Endothelial cell of umbilical vein (primary cell): ENCODE results near the gene OPA1. TPM values are rescaled to one million over a fixed set of nuclear protein-coding genes. Genes with fewer than 3 reads are reported as not detected.

Experiments
- BruUV-seq: library from RNA; stranded (reverse); fragments of 400-500 nt; replicated peaks from 2 replicates; lab custom pipeline; 2021; lab: Mats Ljungman, UMichigan
- CTCF ChIA-PET: fragments of 300-600, 350-600 bp; sonication (Branson Sonifier 250); formaldehyde crosslinking; loops from one replicate; lab custom pipeline; 2021; ENCODE audit warnings: antibody characterized with exemption, inconsistent platforms; lab: Charles Lee
- POLR2A ChIA-PET: fragments of 300-600, 350-600 bp; sonication (Branson Sonifier 250); formaldehyde crosslinking; loops from one replicate; lab custom pipeline; 2021; ENCODE audit warnings: antibody characterized with exemption, inconsistent platforms; lab: Charles Lee
- DNase-seq: peaks from one replicate; pipeline ENCODE4 v3.0.0-alpha.2; 2011; ENCODE audit warnings: low read depth, low spot score
- FAIRE-seq: peaks from 2 replicates; lab custom pipeline; 2011; peaks lifted over from hg19 to GRCh38; lab: Jason Lieb, UNC
- H2AFZ ChIP-seq: 2 replicates; pipeline ENCODE4 v1.6.0; 2012; ENCODE audit warnings: low read depth, low read length, control low read depth, inconsistent platforms
- H3K27ac ChIP-seq: 2 replicates; pipeline ENCODE4 v1.5.1; 2011; ENCODE audit warnings: low read depth, mild to moderate bottlenecking, control low read depth, low read length, moderate library complexity; ENCODE audit not compliant: insufficient read depth
- H3K27me3 ChIP-seq, 2 experiments: 2 replicates each; pipeline versions ENCODE4 v1.6.0 to v1.6.1; 2011; ENCODE audit warnings: low read length in 2 of 2, mixed read lengths in 1 of 2; ENCODE audit not compliant: control insufficient read depth in 2 of 2, insufficient read depth in 2 of 2
- H3K36me3 ChIP-seq, 2 experiments: 2 replicates in 1 of 2; 3 replicates in 1 of 2; pipeline ENCODE4 v1.5.1; 2011; ENCODE audit warnings: low read length in 2 of 2, mild to moderate bottlenecking in 1 of 2, moderate library complexity in 1 of 2; ENCODE audit not compliant: control insufficient read depth in 2 of 2, insufficient read depth in 2 of 2; ENCODE audit errors: extremely low read depth in 1 of 2
- H3K4me1 ChIP-seq: 3 replicates; pipeline ENCODE4 v1.5.1; 2011; ENCODE audit warnings: mild to moderate bottlenecking, low read length; ENCODE audit not compliant: control insufficient read depth, insufficient read depth; ENCODE audit errors: extremely low read depth
- H3K4me2 ChIP-seq: 2 replicates; pipeline ENCODE4 v1.6.1; 2011; ENCODE audit warnings: low read length, control low read depth, mixed read lengths; ENCODE audit not compliant: insufficient read depth
- H3K4me3 ChIP-seq, 3 experiments: fragments of 200-600 bp in 1 of 3; sonication (generic), shearing (Covaris generic) in 1 of 3; replicated peaks in 1 of 3; 2 replicates each; pipeline ENCODE4 v1.5.1; 2011 to 2016; ENCODE audit warnings: control low read depth in 3 of 3, low read length in 3 of 3, mild to moderate bottlenecking in 2 of 3, inconsistent platforms in 1 of 3, low read depth in 1 of 3, moderate library complexity in 1 of 3; ENCODE audit not compliant: insufficient read depth in 1 of 3
- H3K79me2 ChIP-seq: 2 replicates; pipeline ENCODE4 v1.6.0; 2012; ENCODE audit warnings: low read length, inconsistent platforms; ENCODE audit not compliant: control insufficient read depth, insufficient read depth
- H3K9ac ChIP-seq: replicated peaks from 2 replicates; pipeline ENCODE3; 2011; ENCODE audit warnings: low read length, control low read depth; ENCODE audit not compliant: insufficient read depth; ENCODE audit errors: extremely low read depth
- H3K9me1 ChIP-seq: replicated peaks from 3 replicates; pipeline ENCODE4 v1.6.0; 2011; ENCODE audit warnings: mild to moderate bottlenecking, low read length; ENCODE audit not compliant: control insufficient read depth, insufficient read depth; ENCODE audit errors: extremely low read depth
- H3K9me3 ChIP-seq: replicated peaks from 2 replicates; pipeline ENCODE4 v1.5.1; 2012; ENCODE audit warnings: low read length, inconsistent platforms; ENCODE audit not compliant: control insufficient read depth, insufficient read depth
- H4K20me1 ChIP-seq: replicated peaks from 2 replicates; pipeline ENCODE3; 2011; ENCODE audit warnings: mild to moderate bottlenecking, low read length; ENCODE audit not compliant: control insufficient read depth, insufficient read depth; ENCODE audit errors: extremely low read depth
- CTCF ChIP-seq, 2 donors: IDR thresholded peaks; 1 replicate in 1 of 2; 2 replicates in 1 of 2; pipeline ENCODE4 v1.5.1; 2011; ENCODE audit warnings: low read length in 2 of 2, mild to moderate bottlenecking in 2 of 2, moderate library complexity in 2 of 2, control low read depth in 1 of 2, inconsistent platforms in 1 of 2, low read depth in 1 of 2; ENCODE audit not compliant: insufficient read depth in 1 of 2; ENCODE audit errors: extremely low read depth in 1 of 2
- EZH2 ChIP-seq: IDR thresholded peaks from 2 replicates; pipeline ENCODE4 v1.6.1; 2012; ENCODE audit warnings: borderline replicate concordance, low read depth, mild to moderate bottlenecking, moderate library complexity, low read length, inconsistent platforms; ENCODE audit not compliant: severe bottlenecking
- FOS ChIP-seq: IDR thresholded peaks from 2 replicates; pipeline ENCODE4 v1.6.1; 2011; ENCODE audit warnings: mild to moderate bottlenecking, low read length, moderate library complexity, borderline replicate concordance; ENCODE audit not compliant: insufficient read depth
- GATA2 ChIP-seq: IDR thresholded peaks from 2 replicates; pipeline ENCODE4 v1.7.0; 2011; ENCODE audit warnings: low read depth, mild to moderate bottlenecking, moderate library complexity, mixed read lengths, low read length; ENCODE audit not compliant: insufficient read length, insufficient read depth
- JUN ChIP-seq: IDR thresholded peaks from 2 replicates; pipeline ENCODE4 v1.6.1; 2011; ENCODE audit warnings: borderline replicate concordance, low read depth; ENCODE audit not compliant: insufficient read length, insufficient read depth
- MAX ChIP-seq: IDR thresholded peaks from 2 replicates; pipeline ENCODE4 v1.6.1; 2011; ENCODE audit not compliant: insufficient read depth, insufficient read length
- MYC ChIP-seq: IDR thresholded peaks from one replicate; pipeline ENCODE4 v1.6.1; 2011; ENCODE audit warnings: mild to moderate bottlenecking, low read depth, low read length
- POLR2A ChIP-seq: IDR thresholded peaks from 2 replicates; pipeline ENCODE4 v1.6.1; 2012; ENCODE audit warnings: low read depth, mild to moderate bottlenecking, control low read depth, low read length
- POLR2AphosphoS5 ChIP-seq: IDR thresholded peaks from 2 replicates; pipeline ENCODE4 v1.6.1; 2012; ENCODE audit warnings: low read depth, mild to moderate bottlenecking, control low read depth, low read length, moderate library complexity; ENCODE audit not compliant: insufficient read depth
- dilution Hi-C: fragments of 300-500 bp; cut with MboI; formaldehyde crosslinking; loops from one replicate; pipeline ENCODE4 v1.15.0; 2019; ENCODE audit warnings: low sequenced_read_pairs; ENCODE audit not compliant: extremely low pct_ligation_motif_present
- intact Hi-C: fragments of 100-400 bp; cut with micrococcal nuclease; formaldehyde crosslinking; loops from one replicate; pipeline ENCODE4 v1.10.0; 2022
- polyA plus RNA-seq, 4 experiments: library from polyadenylated mRNA; depleted of rRNA in 3 of 4; stranded (reverse) in 3 of 4; unstranded in 1 of 4; fragments of >200 nt; gene quantifications; 2 replicates each; pipeline versions ENCODE4 v1.2.1 to v1.2.3, GENCODE V29; 2011 to 2012; ENCODE audit warnings: missing spikeins in 1 of 4
- total RNA-seq: library from RNA; stranded (reverse); gene quantifications from 2 replicates; pipeline ENCODE4 v1.2.3, GENCODE V29; 2021

The OPA1 gene
- total and polyA plus RNA-seq, 2 donors (not counting 3 experiments of a cell fraction or from before 2014, with no cell fraction given) = 10.0 to 62.0 TPM

- H4K20me1 ChIP-seq = no peaks in the 10 kb centered on the region
- dilution Hi-C loops (no loop called here), intact Hi-C loops (loop anchor here (5.0 kb wide), 2 partner anchors 702 to 772 kb away; no protein-coding TSS in a partner anchor)
- H3K79me2 ChIP-seq = peaks cover 16% of the 10 kb centered on the region
- POLR2A ChIA-PET = no interaction called here
- H3K4me2 ChIP-seq = no peak overlapping the region
- H3K27ac ChIP-seq = no peak overlapping the region
- H3K4me3 ChIP-seq = no peak overlapping the region
- FAIRE-seq (no peak), DNase-seq (no peak)
- no peak overlapping the region for H2AFZ ChIP-seq
- CTCF ChIA-PET = interaction anchor here (0.6 kb wide), 1 partner anchor 932 kb away, joined by 3 read pairs; no protein-coding TSS in a partner anchor
- H3K9ac ChIP-seq = no peak overlapping the region
- peaks cover 13% of the 10 kb centered on the region for H3K4me1 ChIP-seq
- H3K27me3 ChIP-seq = peaks cover 0 to 3% of the 10 kb centered on the region in 2 experiments
- TF ChIP-seq EZH2 (no peak), JUN (no peak), POLR2A (no peak), MAX (no peak), POLR2AphosphoS5 (no peak), CTCF (IDR thresholded peaks at IDR 0.05; ENCODE audit: extremely low read depth in 1 of 2, insufficient read depth in 1 of 2, low read depth in 1 of 2, low read length in 2 of 2) (no peak), FOS (no peak), MYC (no peak), GATA2 (no peak)
- H3K9me3 ChIP-seq = no peaks in the 10 kb centered on the region
- no peaks in the 10 kb centered on the region for H3K9me1 ChIP-seq
- H3K36me3 ChIP-seq = no peaks in the 10 kb centered on the region
- no TSS peak for BruUV-seq
These were observed 3.4 kb upstream of the OPA1 start for GRCh38 chr3:193589616-193590015.
